ENCODE results near the gene WNT7B. TPM values are rescaled to one million over a fixed set of nuclear protein-coding genes. Genes with fewer than 3 reads are reported as not detected.

WNT7B gene
- total RNA-seq, 5 donors from 2014 or later (not counting 1 experiment from before 2014, with no cell fraction given) = 0.15 TPM; not detected in 4

- Histone ChIP-seq H3K9me3 (no peaks in the 10 kb centered on the region), H3K4me3 (ENCODE audit: control insufficient read depth in 1 of 2, extremely low read depth in 1 of 2, low read length in 1 of 2) (no peak overlapping the region), H3K4me1 (ENCODE audit: control insufficient read depth in 1 of 2, extremely low read depth in 1 of 2, insufficient read depth in 2 of 2, low read length in 2 of 2) (no peaks in the 10 kb centered on the region), H3K36me3 (ENCODE audit: control insufficient read depth in 2 of 2, extremely low read depth in 1 of 2, insufficient read depth in 1 of 2, low read length in 1 of 2) (no peaks in the 10 kb centered on the region), H3K27ac (ENCODE audit: low read length) (no peak overlapping the region), H3K27me3 (replicated peaks in 1 of 2; ENCODE audit: control insufficient read depth in 2 of 2, extremely low read depth in 1 of 2, insufficient read depth in 2 of 2, low read length in 1 of 2) (peaks cover 0 to 52% of the 10 kb centered on the region in 2 experiments)
- Mint-ChIP-seq H3K27ac (no peak overlapping the region), H3K36me3 (no peaks in the 10 kb centered on the region), H3K27me3 (peaks cover 25 to 43% of the 10 kb centered on the region in 2 donors), H3K4me1 (no peaks in the 10 kb centered on the region), H3K4me3 (no peak overlapping the region), H3K9me3 (no peaks in the 10 kb centered on the region)
- CTCF ChIA-PET = no interaction called here
- DNase-seq (no peak), ATAC-seq (replicated peaks in 1 of 4) (no peak)
- POLR2A ChIA-PET = interaction anchor here in 1 of 2 donors (0.6 kb wide), 1 partner anchor 747 kb away, joined by 4 read pairs; no protein-coding TSS in a partner anchor
- WGBS (ENCODE audit: insufficient coverage) = 60% methylated on average over 14 of the region's 14 CpGs
Measured at GRCh38 chr22:45930324-45930723, 46.6 kb downstream of the WNT7B start.

DNA sequence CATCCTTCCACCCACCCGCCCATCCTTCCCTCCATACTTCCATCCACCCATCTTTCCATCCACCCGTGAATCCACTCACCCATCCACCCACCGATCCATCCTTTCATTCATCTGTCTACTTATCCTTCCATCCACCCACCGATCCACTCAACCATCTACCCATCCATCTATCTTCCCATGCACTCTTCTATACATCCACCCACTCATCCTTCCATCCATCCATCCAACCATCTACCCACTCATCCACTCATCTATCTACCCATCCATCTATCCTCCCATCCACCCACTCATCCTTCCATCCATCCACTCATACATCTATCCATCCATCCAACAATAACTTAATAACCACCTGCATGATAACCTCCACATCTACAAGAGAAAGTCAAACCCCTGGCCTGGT, 47.3 kb downstream of the WNT7B start:
- Mint-ChIP-seq H3K27ac (no peak overlapping the region), H3K36me3 (no peaks in the 10 kb centered on the region)
- 82% methylated on average over 4 of the region's 4 CpGs for WGBS (ENCODE audit: insufficient coverage)

GRCh38 chr22:45928726-45929368, 48.1 kb downstream of the WNT7B start:
- 44% methylated on average over 6 of the region's 10 CpGs for WGBS (ENCODE audit: insufficient coverage)
- POLR2A ChIA-PET = no interaction called here
- H3K36me3 Mint-ChIP-seq = no peaks in the 10 kb centered on the region
- CTCF ChIA-PET = no interaction called here
- no peaks in the 10 kb centered on the region for H3K4me1 Mint-ChIP-seq
- no peaks in the 10 kb centered on the region for H3K9me3 ChIP-seq
- H3K4me1 ChIP-seq (ENCODE audit: control insufficient read depth in 1 of 2, extremely low read depth in 1 of 2, insufficient read depth in 2 of 2, low read length in 2 of 2) = no peaks in the 10 kb centered on the region
- H3K27ac Mint-ChIP-seq = no peak overlapping the region
- no peak for ATAC-seq (replicated peaks in 1 of 4)
- H3K27ac ChIP-seq (ENCODE audit: low read length) = no peak overlapping the region
- DNase-seq = no peak
- no peak overlapping the region for H3K4me3 Mint-ChIP-seq
- no peak overlapping the region for H3K4me3 ChIP-seq (ENCODE audit: control insufficient read depth in 1 of 2, extremely low read depth in 1 of 2, low read length in 1 of 2)
- H3K36me3 ChIP-seq (ENCODE audit: control insufficient read depth in 2 of 2, extremely low read depth in 1 of 2, insufficient read depth in 1 of 2, low read length in 1 of 2) = no peaks in the 10 kb centered on the region
- peaks cover 25 to 40% of the 10 kb centered on the region in 2 donors for H3K27me3 Mint-ChIP-seq
- peaks cover 0 to 40% of the 10 kb centered on the region in 2 experiments for H3K27me3 ChIP-seq (replicated peaks in 1 of 2; ENCODE audit: control insufficient read depth in 2 of 2, extremely low read depth in 1 of 2, insufficient read depth in 2 of 2, low read length in 1 of 2)
- no peaks in the 10 kb centered on the region for H3K9me3 Mint-ChIP-seq

More for the DNA sequence above, 47.3 kb downstream of the WNT7B start:
- peaks cover 0 to 46% of the 10 kb centered on the region in 2 experiments for H3K27me3 ChIP-seq (replicated peaks in 1 of 2; ENCODE audit: control insufficient read depth in 2 of 2, extremely low read depth in 1 of 2, insufficient read depth in 2 of 2, low read length in 1 of 2)
- no peaks in the 10 kb centered on the region for H3K4me1 ChIP-seq (ENCODE audit: control insufficient read depth in 1 of 2, extremely low read depth in 1 of 2, insufficient read depth in 2 of 2, low read length in 2 of 2)
- ATAC-seq (replicated peaks in 1 of 4) = no peak
- Mint-ChIP-seq H3K4me3 (no peak overlapping the region), H3K9me3 (no peaks in the 10 kb centered on the region), H3K27me3 (peaks cover 25 to 40% of the 10 kb centered on the region in 2 donors), H3K4me1 (no peaks in the 10 kb centered on the region)
- ChIA-PET CTCF (no interaction called here), POLR2A (interaction anchor here in 1 of 2 donors (0.6 kb wide), 1 partner anchor 746 kb away, joined by 4 read pairs; no protein-coding TSS in a partner anchor)
- H3K9me3 ChIP-seq = no peaks in the 10 kb centered on the region
- no peak overlapping the region for H3K27ac ChIP-seq (ENCODE audit: low read length)
- no peaks in the 10 kb centered on the region for H3K36me3 ChIP-seq (ENCODE audit: control insufficient read depth in 2 of 2, extremely low read depth in 1 of 2, insufficient read depth in 1 of 2, low read length in 1 of 2)
- no peak for DNase-seq
- H3K4me3 ChIP-seq (ENCODE audit: control insufficient read depth in 1 of 2, extremely low read depth in 1 of 2, low read length in 1 of 2) = no peak overlapping the region

DNA sequence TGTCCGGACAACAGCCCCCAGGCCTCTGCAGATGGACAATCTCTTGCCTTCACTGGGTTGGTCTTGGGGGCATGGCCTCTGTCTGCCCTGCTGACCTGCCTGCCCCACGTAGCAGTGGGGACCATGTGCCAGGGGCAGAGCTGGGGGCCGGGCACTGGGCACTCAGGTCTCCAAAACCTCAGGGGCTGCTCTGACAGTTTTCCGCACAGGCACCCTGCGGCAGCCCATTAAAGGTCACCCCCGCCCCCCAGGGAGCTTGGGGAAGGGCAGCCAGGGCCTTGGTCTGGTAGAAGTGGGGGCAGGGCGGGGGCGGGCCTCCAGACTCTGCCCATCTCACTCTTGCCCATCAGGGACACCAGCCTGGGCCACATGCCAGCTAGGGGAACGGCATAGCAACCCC, 49.9 kb downstream of the WNT7B start:
- Histone ChIP-seq H3K27me3 (replicated peaks in 1 of 2; ENCODE audit: control insufficient read depth in 2 of 2, extremely low read depth in 1 of 2, insufficient read depth in 2 of 2, low read length in 1 of 2) (peaks cover 0 to 26% of the 10 kb centered on the region in 2 experiments), H3K4me1 (ENCODE audit: control insufficient read depth in 1 of 2, extremely low read depth in 1 of 2, insufficient read depth in 2 of 2, low read length in 2 of 2) (no peaks in the 10 kb centered on the region), H3K36me3 (ENCODE audit: control insufficient read depth in 2 of 2, extremely low read depth in 1 of 2, insufficient read depth in 1 of 2, low read length in 1 of 2) (no peaks in the 10 kb centered on the region), H3K27ac (ENCODE audit: low read length) (no peak overlapping the region), H3K4me3 (ENCODE audit: control insufficient read depth in 1 of 2, extremely low read depth in 1 of 2, low read length in 1 of 2) (no peak overlapping the region), H3K9me3 (no peaks in the 10 kb centered on the region)
- Mint-ChIP-seq H3K4me1 (no peaks in the 10 kb centered on the region), H3K27ac (no peak overlapping the region), H3K9me3 (no peaks in the 10 kb centered on the region), H3K36me3 (no peaks in the 10 kb centered on the region), H3K4me3 (no peak overlapping the region), H3K27me3 (peaks cover 11 to 22% of the 10 kb centered on the region in 2 donors)
- ChIA-PET POLR2A (no interaction called here), CTCF (no interaction called here)
- WGBS (ENCODE audit: insufficient coverage) = 70% methylated on average over 5 of the region's 9 CpGs
- ATAC-seq (replicated peaks in 1 of 4) (no peak), DNase-seq (no peak)

- ATAC-seq (replicated peaks in 1 of 4) = no peak
- POLR2A ChIA-PET = no interaction called here
- H3K4me1 ChIP-seq (ENCODE audit: control insufficient read depth in 1 of 2, extremely low read depth in 1 of 2, insufficient read depth in 2 of 2, low read length in 2 of 2) = no peaks in the 10 kb centered on the region
- H3K4me3 ChIP-seq (ENCODE audit: control insufficient read depth in 1 of 2, extremely low read depth in 1 of 2, low read length in 1 of 2) = no peak overlapping the region
- peaks cover 0 to 20% of the 10 kb centered on the region in 2 experiments for H3K27me3 ChIP-seq (replicated peaks in 1 of 2; ENCODE audit: control insufficient read depth in 2 of 2, extremely low read depth in 1 of 2, insufficient read depth in 2 of 2, low read length in 1 of 2)
- H3K36me3 Mint-ChIP-seq = no peaks in the 10 kb centered on the region
- H3K27ac ChIP-seq (ENCODE audit: low read length) = no peak overlapping the region
- H3K9me3 ChIP-seq = no peaks in the 10 kb centered on the region
- CTCF ChIA-PET = no interaction called here
- no peaks in the 10 kb centered on the region for H3K4me1 Mint-ChIP-seq
- H3K9me3 Mint-ChIP-seq = no peaks in the 10 kb centered on the region
- 51% methylated on average over 11 of the region's 11 CpGs for WGBS (ENCODE audit: insufficient coverage)
- H3K27me3 Mint-ChIP-seq = peaks cover 6 to 17% of the 10 kb centered on the region in 2 donors
- DNase-seq = no peak
- no peak overlapping the region for H3K4me3 Mint-ChIP-seq
- H3K27ac Mint-ChIP-seq = no peak overlapping the region
- no peaks in the 10 kb centered on the region for H3K36me3 ChIP-seq (ENCODE audit: control insufficient read depth in 2 of 2, extremely low read depth in 1 of 2, insufficient read depth in 1 of 2, low read length in 1 of 2)
Measured at GRCh38 chr22:45926433-45926832, 50.5 kb downstream of the WNT7B start.

DNA sequence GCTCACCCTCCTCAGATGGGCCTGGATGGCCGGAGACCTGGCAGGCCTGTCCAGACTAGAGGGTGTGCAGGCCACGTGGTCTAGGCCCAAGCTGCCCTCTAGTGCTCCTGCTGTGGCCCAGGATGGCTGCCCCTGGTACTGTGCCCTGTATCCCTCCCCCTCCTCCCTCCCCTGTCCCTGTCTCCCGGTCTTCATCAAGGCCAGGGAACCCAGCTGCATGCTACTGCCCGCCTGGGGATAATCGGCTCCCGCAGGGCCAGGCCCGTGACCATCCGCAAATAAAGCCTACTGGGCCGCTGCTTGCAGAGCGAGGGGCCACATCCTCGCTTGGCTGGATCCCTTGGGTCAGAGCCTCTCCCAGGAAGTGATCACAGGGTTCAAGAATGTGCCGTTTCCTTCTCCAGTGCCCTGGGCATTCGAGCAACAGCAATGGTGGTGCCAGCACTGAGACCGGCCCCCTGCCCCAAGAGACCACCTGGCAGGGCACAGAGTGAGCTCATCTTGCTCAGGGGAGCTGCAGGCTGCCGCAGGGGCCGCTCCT, 51.1 kb downstream of the WNT7B start:
- Histone ChIP-seq H3K4me3 (ENCODE audit: control insufficient read depth in 1 of 2, extremely low read depth in 1 of 2, low read length in 1 of 2) (no peak overlapping the region), H3K4me1 (ENCODE audit: control insufficient read depth in 1 of 2, extremely low read depth in 1 of 2, insufficient read depth in 2 of 2, low read length in 2 of 2) (no peaks in the 10 kb centered on the region), H3K27me3 (replicated peaks in 1 of 2; ENCODE audit: control insufficient read depth in 2 of 2, extremely low read depth in 1 of 2, insufficient read depth in 2 of 2, low read length in 1 of 2) (peaks cover 0 to 14% of the 10 kb centered on the region in 2 experiments), H3K9me3 (no peaks in the 10 kb centered on the region), H3K27ac (ENCODE audit: low read length) (no peak overlapping the region), H3K36me3 (ENCODE audit: control insufficient read depth in 2 of 2, extremely low read depth in 1 of 2, insufficient read depth in 1 of 2, low read length in 1 of 2) (no peaks in the 10 kb centered on the region)
- no peak for ATAC-seq (replicated peaks in 1 of 4)
- no peak for DNase-seq
- 80% methylated on average over 16 of the region's 16 CpGs for WGBS (ENCODE audit: insufficient coverage)
- CTCF ChIA-PET = no interaction called here
- Mint-ChIP-seq H3K9me3 (no peaks in the 10 kb centered on the region), H3K36me3 (no peaks in the 10 kb centered on the region), H3K4me3 (no peak overlapping the region), H3K27me3 (peaks cover 6 to 17% of the 10 kb centered on the region in 2 donors), H3K4me1 (no peaks in the 10 kb centered on the region), H3K27ac (no peak overlapping the region)
- POLR2A ChIA-PET = no interaction called here
